ENCODE measurements around the gene PCYOX1L.
A peak's percentile ranks its signal among the peaks of the same experiment; 100 is the strongest.

Gene PCYOX1L

DNA sequence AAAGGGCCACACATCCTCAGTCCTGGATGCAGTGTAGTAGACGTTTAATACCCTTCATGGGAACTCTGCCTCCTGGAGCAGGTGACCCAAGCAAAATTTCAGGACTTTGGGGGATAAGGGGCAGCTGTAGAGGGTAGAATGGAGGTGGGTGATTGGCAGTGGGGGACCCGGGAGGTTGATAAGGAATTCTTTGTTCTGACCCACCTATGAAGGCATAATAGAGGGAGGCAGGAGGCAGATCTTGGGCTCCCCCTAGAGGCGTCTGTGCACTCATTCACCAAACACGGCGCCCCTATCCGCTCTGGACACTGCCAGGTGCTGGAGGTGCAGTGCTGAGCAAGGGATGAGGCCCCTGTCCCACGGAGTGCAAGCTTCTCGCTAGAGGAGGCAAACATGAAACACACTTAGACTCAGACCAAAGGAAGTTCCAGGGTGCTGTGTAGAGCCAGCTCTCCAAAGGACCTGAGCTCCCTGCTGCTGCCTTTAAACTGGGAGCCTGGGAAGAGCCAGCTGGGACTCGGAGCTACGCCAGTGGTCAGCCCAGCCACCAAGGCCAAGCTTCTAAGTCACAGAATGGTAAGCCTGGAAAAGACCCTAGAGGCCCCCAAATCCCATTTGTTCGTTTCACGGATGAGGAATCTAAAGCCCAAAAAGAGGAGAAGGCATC is 13.6 kb downstream of the PCYOX1L start:
- Histone ChIP-seq H3K79me2 (ENCODE audit: control insufficient read depth, insufficient read depth, low read length, poor library complexity) (no peaks in the 10 kb centered on the region), H3K79me1 (ENCODE audit: low read length) (no peaks in the 10 kb centered on the region), H4K91ac (ENCODE audit: low read depth, low read length) (no peak overlapping the region), H3K4ac (ENCODE audit: low read depth, low read length) (no peak overlapping the region), H2BK120ac (ENCODE audit: insufficient read depth, low read length, poor library complexity) (no peak overlapping the region), H2BK5ac (ENCODE audit: low read depth, low read length, poor library complexity) (no peak overlapping the region), H3K4me2 (ENCODE audit: low read length) (no peak overlapping the region), H3K4me3 (ENCODE audit: low read depth, low read length) (no peak overlapping the region), H3K4me1 (ENCODE audit: control insufficient read depth in 1 of 2, insufficient read depth in 2 of 2, low read length in 2 of 2) (peaks cover 3 to 5% of the 10 kb centered on the region in 2 experiments), H3K23ac (ENCODE audit: low read length) (no peak overlapping the region), H3K27me3 (ENCODE audit: insufficient read depth, low read length) (no peaks in the 10 kb centered on the region), H4K12ac (ENCODE audit: low read depth, low read length) (no peak overlapping the region), H2AFZ (ENCODE audit: insufficient read depth, low read length, poor library complexity) (no peak overlapping the region), H3K27ac (ENCODE audit: low read depth, low read length) (no peak overlapping the region), H2AK5ac (ENCODE audit: low read length) (no peak overlapping the region), H3K18ac (ENCODE audit: low read length) (no peak overlapping the region), H4K8ac (ENCODE audit: low read depth, low read length) (no peak overlapping the region), H3K14ac (ENCODE audit: low read length) (no peak overlapping the region), H3K9me3 (ENCODE audit: insufficient read depth, low read depth, low read length) (no peaks in the 10 kb centered on the region), H3K36me3 (ENCODE audit: control insufficient read depth in 1 of 2, insufficient read depth in 2 of 2, low read length in 2 of 2) (no peaks in the 10 kb centered on the region), H3K9ac (ENCODE audit: low read length) (no peak overlapping the region), H2BK12ac (ENCODE audit: low read length) (no peak overlapping the region)
- DNase-seq = peak; percentile 67 to 83
- WGBS (ENCODE audit: extremely low coverage, insufficient coverage, insufficient read length) = no CpG with 5 or more reads among the region's 12 CpGs

DNA sequence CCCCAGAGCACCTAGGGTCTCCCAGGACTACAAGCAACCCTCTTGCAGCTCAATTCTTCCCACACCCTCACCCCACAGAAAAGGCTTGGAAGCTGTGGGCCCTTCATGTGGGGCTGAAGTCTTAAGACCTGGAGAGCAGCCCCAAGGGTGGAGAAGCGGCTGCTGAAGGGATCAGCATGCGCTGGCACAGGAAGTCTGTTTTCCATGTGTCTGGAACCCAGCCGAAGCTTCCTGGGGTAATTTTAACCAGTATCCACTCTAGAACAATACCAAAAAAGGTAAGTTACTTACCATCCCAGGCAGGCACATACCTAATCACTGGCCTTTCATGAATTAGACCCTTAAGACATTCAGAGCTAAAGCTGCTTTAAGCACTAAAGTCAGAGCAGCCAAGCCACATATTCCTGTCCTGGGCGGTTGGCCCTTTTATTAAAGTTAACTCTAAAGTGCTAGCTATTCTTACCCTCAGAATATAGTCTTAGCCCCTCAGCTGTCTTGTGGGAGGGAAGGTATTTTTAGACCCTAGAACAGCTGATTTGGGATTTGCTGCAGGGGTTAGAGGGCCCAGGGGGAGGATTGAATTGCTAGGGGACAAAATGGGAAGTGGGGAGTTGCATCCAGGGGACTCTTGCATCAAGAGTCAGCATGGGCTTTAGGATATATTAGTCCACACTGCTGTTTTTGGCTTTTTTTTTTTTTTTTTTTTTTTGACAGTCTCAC is 14.4 kb downstream of the PCYOX1L start:
- Histone ChIP-seq H2BK5ac (ENCODE audit: low read depth, low read length, poor library complexity) (no peak overlapping the region), H4K91ac (ENCODE audit: low read depth, low read length) (no peak overlapping the region), H3K18ac (ENCODE audit: low read length) (no peak overlapping the region), H3K14ac (ENCODE audit: low read length) (no peak overlapping the region), H3K4ac (ENCODE audit: low read depth, low read length) (no peak overlapping the region), H3K4me1 (ENCODE audit: control insufficient read depth in 1 of 2, insufficient read depth in 2 of 2, low read length in 2 of 2) (peaks cover 3 to 5% of the 10 kb centered on the region in 2 experiments), H3K4me2 (ENCODE audit: low read length) (no peak overlapping the region), H3K27ac (ENCODE audit: low read depth, low read length) (no peak overlapping the region), H4K12ac (ENCODE audit: low read depth, low read length) (no peak overlapping the region), H3K79me2 (ENCODE audit: control insufficient read depth, insufficient read depth, low read length, poor library complexity) (no peaks in the 10 kb centered on the region), H3K4me3 (ENCODE audit: low read depth, low read length) (no peak overlapping the region), H4K8ac (ENCODE audit: low read depth, low read length) (no peak overlapping the region), H3K79me1 (ENCODE audit: low read length) (no peaks in the 10 kb centered on the region), H3K9me3 (ENCODE audit: insufficient read depth, low read depth, low read length) (peaks cover 2% of the 10 kb centered on the region), H2BK120ac (ENCODE audit: insufficient read depth, low read length, poor library complexity) (no peak overlapping the region), H2AFZ (ENCODE audit: insufficient read depth, low read length, poor library complexity) (no peak overlapping the region), H3K23ac (ENCODE audit: low read length) (no peak overlapping the region), H3K9ac (ENCODE audit: low read length) (no peak overlapping the region), H2BK12ac (ENCODE audit: low read length) (no peak overlapping the region), H3K27me3 (ENCODE audit: insufficient read depth, low read length) (no peaks in the 10 kb centered on the region), H2AK5ac (ENCODE audit: low read length) (no peak overlapping the region), H3K36me3 (ENCODE audit: control insufficient read depth in 1 of 2, insufficient read depth in 2 of 2, low read length in 2 of 2) (no peaks in the 10 kb centered on the region)
- no CpG with 5 or more reads among the region's 4 CpGs for WGBS (ENCODE audit: extremely low coverage, insufficient coverage, insufficient read length)
- DNase-seq = no peak

DNA sequence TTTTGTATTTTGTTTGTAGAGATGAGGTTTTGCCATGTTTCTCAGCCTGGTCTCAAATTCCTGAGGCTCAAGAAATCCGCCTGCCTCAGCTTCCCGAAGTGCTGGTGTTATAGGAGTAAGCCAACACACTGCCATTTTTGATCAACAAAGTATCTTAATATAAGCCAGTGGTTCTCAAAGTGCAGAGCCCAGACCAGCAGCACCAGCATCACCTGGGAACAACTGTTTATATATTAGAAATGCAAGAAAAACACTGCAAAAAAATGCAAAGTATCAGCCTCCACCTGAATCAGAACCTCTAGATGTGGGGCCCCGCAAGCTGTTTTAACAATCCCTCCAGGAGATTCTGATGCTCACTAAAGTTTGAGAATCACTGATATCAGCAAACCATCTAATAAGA is 15.1 kb downstream of the PCYOX1L start:
- H3K9ac ChIP-seq (ENCODE audit: low read length) = no peak overlapping the region
- no peak overlapping the region for H2AK5ac ChIP-seq (ENCODE audit: low read length)
- H3K18ac ChIP-seq (ENCODE audit: low read length) = no peak overlapping the region
- no peak overlapping the region for H3K4me2 ChIP-seq (ENCODE audit: low read length)
- no peak overlapping the region for H2AFZ ChIP-seq (ENCODE audit: insufficient read depth, low read length, poor library complexity)
- H3K23ac ChIP-seq (ENCODE audit: low read length) = no peak overlapping the region
- H2BK120ac ChIP-seq (ENCODE audit: insufficient read depth, low read length, poor library complexity) = no peak overlapping the region
- no peak overlapping the region for H3K14ac ChIP-seq (ENCODE audit: low read length)
- no peak overlapping the region for H4K91ac ChIP-seq (ENCODE audit: low read depth, low read length)
- H3K36me3 ChIP-seq (ENCODE audit: control insufficient read depth in 1 of 2, insufficient read depth in 2 of 2, low read length in 2 of 2) = no peaks in the 10 kb centered on the region
- H3K27me3 ChIP-seq (ENCODE audit: insufficient read depth, low read length) = no peaks in the 10 kb centered on the region
- no peaks in the 10 kb centered on the region for H3K79me2 ChIP-seq (ENCODE audit: control insufficient read depth, insufficient read depth, low read length, poor library complexity)
- H3K79me1 ChIP-seq (ENCODE audit: low read length) = no peaks in the 10 kb centered on the region
- no peak overlapping the region for H2BK5ac ChIP-seq (ENCODE audit: low read depth, low read length, poor library complexity)
- no peak overlapping the region for H3K4ac ChIP-seq (ENCODE audit: low read depth, low read length)
- no CpG with 5 or more reads among the region's 3 CpGs for WGBS (ENCODE audit: extremely low coverage, insufficient coverage, insufficient read length)
- no peak overlapping the region for H3K27ac ChIP-seq (ENCODE audit: low read depth, low read length)
- H3K9me3 ChIP-seq (ENCODE audit: insufficient read depth, low read depth, low read length) = peaks cover 3% of the 10 kb centered on the region
- H4K8ac ChIP-seq (ENCODE audit: low read depth, low read length) = no peak overlapping the region
- peaks cover 0 to 2% of the 10 kb centered on the region in 2 experiments for H3K4me1 ChIP-seq (ENCODE audit: control insufficient read depth in 1 of 2, insufficient read depth in 2 of 2, low read length in 2 of 2)
- H2BK12ac ChIP-seq (ENCODE audit: low read length) = no peak overlapping the region
- no peak overlapping the region for H4K12ac ChIP-seq (ENCODE audit: low read depth, low read length)
- DNase-seq = peak; percentile 81 to 91
- no peak overlapping the region for H3K4me3 ChIP-seq (ENCODE audit: low read depth, low read length)

DNA sequence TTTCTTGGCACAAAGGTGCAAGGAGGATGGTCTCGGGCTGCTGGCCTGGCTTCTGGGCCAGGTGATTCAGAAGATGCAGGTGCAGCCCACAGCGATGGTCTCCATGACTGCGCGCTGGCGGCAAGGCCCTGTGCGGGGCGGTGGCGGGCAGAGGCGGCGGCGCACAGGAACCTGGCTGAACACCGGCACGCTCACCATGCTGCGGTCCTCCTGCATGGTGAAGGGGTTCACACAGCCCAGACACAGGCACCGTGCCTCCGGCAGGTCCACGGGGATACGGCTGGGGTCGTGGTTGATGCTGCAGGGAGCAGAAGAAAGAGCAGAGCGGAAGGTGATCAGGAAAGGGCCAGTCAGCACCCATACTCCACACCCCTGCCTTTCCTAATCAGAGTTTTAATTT is 16.5 kb downstream of the PCYOX1L start:
- DNase-seq = no peak
- Histone ChIP-seq H3K18ac (ENCODE audit: low read length) (no peak overlapping the region), H2BK12ac (ENCODE audit: low read length) (no peak overlapping the region), H3K9me3 (ENCODE audit: insufficient read depth, low read depth, low read length) (peaks cover 3% of the 10 kb centered on the region), H3K23ac (ENCODE audit: low read length) (no peak overlapping the region), H2BK5ac (ENCODE audit: low read depth, low read length, poor library complexity) (no peak overlapping the region), H4K91ac (ENCODE audit: low read depth, low read length) (no peak overlapping the region), H2AFZ (ENCODE audit: insufficient read depth, low read length, poor library complexity) (no peak overlapping the region), H2AK5ac (ENCODE audit: low read length) (no peak overlapping the region), H2BK120ac (ENCODE audit: insufficient read depth, low read length, poor library complexity) (no peak overlapping the region), H3K4me1 (ENCODE audit: control insufficient read depth in 1 of 2, insufficient read depth in 2 of 2, low read length in 2 of 2) (peaks cover 0 to 2% of the 10 kb centered on the region in 2 experiments), H3K9ac (ENCODE audit: low read length) (no peak overlapping the region), H3K36me3 (ENCODE audit: control insufficient read depth in 1 of 2, insufficient read depth in 2 of 2, low read length in 2 of 2) (no peaks in the 10 kb centered on the region), H3K79me2 (ENCODE audit: control insufficient read depth, insufficient read depth, low read length, poor library complexity) (no peaks in the 10 kb centered on the region), H3K4me2 (ENCODE audit: low read length) (no peak overlapping the region), H4K12ac (ENCODE audit: low read depth, low read length) (no peak overlapping the region), H4K8ac (ENCODE audit: low read depth, low read length) (no peak overlapping the region), H3K27ac (ENCODE audit: low read depth, low read length) (no peak overlapping the region), H3K4ac (ENCODE audit: low read depth, low read length) (no peak overlapping the region), H3K14ac (ENCODE audit: low read length) (no peak overlapping the region), H3K79me1 (ENCODE audit: low read length) (peaks cover 2% of the 10 kb centered on the region), H3K27me3 (ENCODE audit: insufficient read depth, low read length) (no peaks in the 10 kb centered on the region), H3K4me3 (ENCODE audit: low read depth, low read length) (no peak overlapping the region)
- no CpG with 5 or more reads among the region's 20 CpGs for WGBS (ENCODE audit: extremely low coverage, insufficient coverage, insufficient read length)
